Sigmoid colon (tissue), 4 donors: Measurements from ENCODE around the gene ZMIZ1.

Experiments
- CTCF ChIP-seq, 4 experiments: fragments of 450-650 bp in 3 of 4; fragments of 200-600 bp in 1 of 4; IDR thresholded peaks; one replicate each; pipeline ENCODE4 v1.5.1; 2016 to 2019; ENCODE audit warnings: antibody characterized with exemption in 4 of 4, mild to moderate bottlenecking in 3 of 4, moderate library complexity in 2 of 4
- POLR2A ChIP-seq, 2 donors: fragments of 450-650 bp; IDR thresholded peaks; one replicate each; pipeline ENCODE4 v1.6.1; 2016; ENCODE audit warnings: antibody characterized with exemption in 2 of 2, mild to moderate bottlenecking in 2 of 2, moderate library complexity in 2 of 2
- POLR2AphosphoS5 ChIP-seq, 4 donors: sonication (generic); formaldehyde crosslinking; IDR thresholded peaks; one replicate each; pipeline ENCODE4 v1.6.1; 2017; ENCODE audit warnings: antibody characterized with exemption in 4 of 4

GRCh38 chr10:79241629-79241989, 172.8 kb downstream of the ZMIZ1 start:
- no peak for TF ChIP-seq CTCF (IDR thresholded peaks at IDR 0.05)
- TF ChIP-seq POLR2A (IDR thresholded peaks at IDR 0.05), result no peak
- TF ChIP-seq POLR2AphosphoS5 (IDR thresholded peaks at IDR 0.05), result no peak
